GM19468 (cell line): ENCODE measurements around the gene MAP1B.

ENCODE experiments used
- ATAC-seq: cut with Tn5 transposase; IDR thresholded peaks from one replicate; pipeline ENCODE4 v1.9.1; 2021; ENCODE audit warnings: mild to moderate bottlenecking, moderate library complexity, moderate number of reproducible peaks; ENCODE audit not compliant: unreplicated experiment; ENCODE audit errors: extremely low read depth

Gene MAP1B

DNA sequence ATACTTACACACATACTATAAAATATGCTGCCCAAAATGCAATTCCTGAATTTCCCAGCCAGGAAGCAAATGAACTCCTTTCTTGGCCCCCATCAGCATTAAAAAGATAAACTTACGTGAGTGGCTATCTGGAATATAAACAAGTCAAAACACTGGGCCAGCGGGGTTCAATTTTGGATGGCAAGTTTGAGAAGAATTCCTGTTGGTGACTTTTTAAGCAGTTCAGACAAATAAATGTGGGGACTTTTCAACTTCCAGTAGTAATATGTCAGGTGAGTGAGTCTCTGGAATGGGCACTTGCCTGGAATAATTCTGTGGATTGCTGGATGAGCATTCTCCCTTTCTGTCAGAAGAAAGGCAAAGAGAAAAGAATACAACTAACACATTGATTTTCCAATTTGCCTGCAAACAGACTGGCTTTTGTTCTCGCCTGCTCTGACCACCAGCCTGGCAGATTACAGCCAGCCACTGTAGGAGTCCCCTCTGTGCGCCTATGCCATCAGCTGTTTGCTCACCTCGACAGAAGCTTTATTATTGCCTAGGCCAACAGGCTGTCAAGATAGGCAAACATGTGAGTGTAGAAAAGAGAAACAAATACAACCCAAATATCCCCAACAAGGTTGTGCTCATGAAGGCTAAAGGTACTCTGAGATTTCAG is 134.2 kb downstream of the MAP1B start:
- ATAC-seq: no peak

DNA sequence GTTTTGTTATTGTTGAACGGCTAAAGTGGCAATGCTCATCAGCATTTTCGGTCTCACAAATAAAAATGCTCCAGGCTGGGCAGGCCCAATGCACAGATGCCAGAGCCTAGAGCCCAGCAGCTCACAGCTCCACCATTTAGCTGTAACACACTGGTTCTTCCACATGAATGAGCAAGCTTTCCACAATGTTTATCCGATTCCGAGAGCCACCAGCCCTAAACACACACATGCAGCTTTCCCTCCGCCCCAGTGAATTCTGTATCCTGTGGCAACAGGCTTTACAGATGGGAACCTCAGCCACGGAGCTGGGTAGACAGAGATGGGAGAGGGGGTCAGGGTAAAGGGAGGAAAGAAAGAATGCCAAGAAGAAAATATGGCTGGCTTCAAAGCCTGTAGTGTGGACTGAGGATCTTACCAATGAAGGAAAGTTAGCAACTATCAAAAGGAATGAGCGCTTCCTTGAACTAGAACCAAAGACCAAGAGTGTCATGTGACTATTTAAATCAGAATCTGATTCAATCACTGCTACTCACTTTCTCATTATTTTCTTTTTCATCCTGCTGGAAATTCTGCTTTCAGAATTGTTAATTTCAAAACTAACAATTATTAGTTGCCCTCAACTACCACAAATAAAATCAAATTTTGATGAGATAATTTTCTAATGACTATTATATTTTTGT is 135.7 kb downstream of the MAP1B start:
- no peak for ATAC-seq

DNA sequence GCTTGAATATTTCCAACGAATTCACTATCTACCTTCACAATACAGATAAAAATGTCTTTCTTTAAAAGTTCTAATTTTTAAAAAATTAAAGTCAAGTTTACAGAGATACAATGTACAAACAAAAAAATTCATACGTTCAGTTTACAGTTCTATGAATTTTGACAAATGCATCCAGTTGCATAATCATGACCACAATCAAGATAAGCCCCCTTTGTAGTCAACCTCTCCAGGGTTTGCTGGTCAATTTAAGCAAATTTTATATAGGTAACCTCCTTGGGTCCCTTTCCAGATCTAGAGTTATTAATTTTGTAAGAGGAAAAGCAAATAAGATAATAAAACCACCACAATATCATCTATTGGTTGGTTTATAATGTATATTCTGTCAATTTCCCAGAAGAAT is 136.4 kb downstream of the MAP1B start:
- no peak for ATAC-seq

- ATAC-seq: no peak
These were observed 137.6 kb downstream of the MAP1B start for GRCh38 chr5:72244862-72245371.

DNA sequence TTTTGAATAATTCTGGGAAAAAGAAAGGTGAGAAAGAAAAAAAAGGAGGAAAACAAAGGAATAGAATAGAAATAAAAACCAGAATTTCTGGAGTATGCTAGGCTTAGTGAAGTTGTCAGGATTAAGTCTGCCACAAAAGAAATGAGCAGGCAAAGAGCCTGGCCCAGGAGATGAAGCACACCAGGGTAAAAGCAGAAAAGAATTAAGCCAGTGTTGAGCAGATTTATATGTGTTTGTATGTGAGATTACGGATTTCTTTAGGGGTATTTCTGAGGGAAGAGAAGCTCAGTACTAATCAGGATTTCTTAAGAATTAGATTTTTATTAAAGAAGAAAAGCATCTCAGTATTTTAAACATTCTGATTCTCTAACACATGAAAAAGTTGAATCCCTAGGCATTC is 138.3 kb downstream of the MAP1B start:
- ATAC-seq: no peak

DNA sequence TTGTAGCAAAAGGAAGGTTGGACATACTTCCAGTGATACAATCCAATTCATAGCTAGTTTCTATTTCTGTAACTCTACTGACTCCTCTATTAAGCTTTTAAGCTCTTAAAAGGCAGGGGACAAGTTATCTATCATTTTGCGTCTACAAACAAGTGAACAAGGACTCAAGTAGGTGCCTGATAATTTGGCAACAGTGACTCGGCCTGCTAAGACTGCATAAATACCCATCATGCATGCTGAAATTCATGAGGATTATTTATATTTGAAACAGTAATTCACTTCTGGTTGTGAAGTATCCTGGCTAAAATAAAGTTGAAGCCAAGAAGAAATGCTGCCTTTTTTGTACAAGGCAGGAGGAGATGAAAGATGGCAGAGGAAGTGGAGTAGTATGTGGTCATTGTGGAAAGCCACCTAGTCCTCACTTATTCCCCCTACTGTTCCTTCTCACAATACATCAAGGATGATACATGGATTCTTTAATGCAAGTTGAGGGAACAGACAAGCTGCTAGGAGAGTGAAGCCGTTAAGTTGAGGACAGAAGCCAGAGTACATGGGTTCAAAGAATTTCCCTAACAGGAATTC is 138.8 kb downstream of the MAP1B start:
- no peak for ATAC-seq

DNA sequence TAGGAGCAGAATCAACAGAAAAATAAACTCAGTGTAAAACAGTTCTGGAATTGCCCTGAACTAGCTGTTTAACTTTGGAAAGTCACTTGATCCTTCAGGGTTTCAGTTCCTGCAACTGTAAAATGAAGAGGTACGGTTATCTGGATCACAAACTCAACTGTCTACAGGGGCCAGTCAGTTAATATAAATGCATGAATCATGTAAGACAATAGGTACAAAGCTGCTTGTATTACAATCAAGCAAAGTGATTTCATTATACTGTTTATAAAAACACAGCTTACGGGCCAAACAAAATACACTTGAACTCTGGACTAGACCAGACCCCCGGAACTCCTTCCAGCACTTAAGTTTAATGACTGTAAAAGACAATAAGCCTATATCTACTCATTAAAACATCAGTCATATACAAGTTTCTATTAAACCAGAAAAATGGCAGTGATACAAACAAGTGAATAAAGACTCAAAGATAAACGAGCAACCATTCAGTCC is 139.7 kb downstream of the MAP1B start:
- no peak for ATAC-seq

- no peak for ATAC-seq
These were observed 141.2 kb downstream of the MAP1B start for GRCh38 chr5:72248410-72248981.

DNA sequence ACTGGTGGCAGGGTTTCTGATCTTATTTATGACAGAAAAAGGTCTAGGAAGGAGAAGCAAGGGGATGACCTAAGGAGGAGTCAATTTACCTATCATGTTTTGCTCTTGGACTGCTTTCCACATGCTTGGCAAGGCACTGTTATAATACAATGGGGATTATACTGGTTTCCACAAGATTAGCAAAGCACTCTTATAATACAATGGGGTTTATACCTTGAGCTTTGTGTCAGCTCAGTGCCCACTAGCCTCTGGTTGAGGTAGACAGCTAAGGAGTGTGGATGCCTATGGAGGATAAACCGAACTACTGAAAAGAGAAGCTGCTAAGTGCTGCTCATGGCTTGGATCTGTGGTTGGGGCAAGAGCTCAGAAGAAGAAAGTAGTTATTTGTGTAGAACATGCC is 144.1 kb downstream of the MAP1B start:
- ATAC-seq: no peak

DNA sequence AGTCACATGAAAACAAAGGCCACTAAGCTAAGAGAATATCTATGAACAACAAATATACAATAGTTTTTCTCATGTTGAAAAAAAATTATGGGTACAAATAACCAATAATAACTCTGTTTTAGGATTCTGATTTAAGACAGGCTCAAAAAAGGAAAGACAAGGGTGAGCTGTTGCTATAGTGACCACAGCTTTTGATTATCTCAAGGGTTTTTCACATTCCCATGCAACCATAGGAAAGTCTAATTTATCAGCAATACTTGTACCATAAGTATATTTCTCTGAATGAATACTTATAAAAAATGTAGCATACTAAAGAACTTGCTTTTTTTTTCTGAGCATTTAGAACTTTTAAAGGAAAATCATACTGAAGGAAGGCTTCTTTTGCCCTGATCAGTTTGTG is 144.7 kb downstream of the MAP1B start:
- ATAC-seq: no peak

- no peak for ATAC-seq
These were observed 145.4 kb downstream of the MAP1B start for GRCh38 chr5:72252574-72253155.

- ATAC-seq: no peak
These were observed 148.0 kb downstream of the MAP1B start for GRCh38 chr5:72255237-72255636.

- no peak for ATAC-seq
These were observed 148.4 kb downstream of the MAP1B start for GRCh38 chr5:72255670-72256069.

GRCh38 chr5:72256536-72256935 is 149.3 kb downstream of the MAP1B start:
- ATAC-seq: no peak
